Right lobe of liver (tissue), 4 donors: ENCODE data around the gene ADARB2.

Experiments
- CTCF ChIP-seq, 4 donors: fragments of 200-600 bp in 3 of 4; fragments of 450-650 bp in 1 of 4; IDR thresholded peaks; one replicate each; pipeline versions ENCODE4 v1.5.1 to v1.8.0; 2016 to 2022; ENCODE audit warnings: antibody characterized with exemption in 4 of 4, mild to moderate bottlenecking in 2 of 4
- POLR2A ChIP-seq: fragments of 450-650 bp; IDR thresholded peaks from one replicate; pipeline ENCODE4 v1.6.1; 2017; ENCODE audit warnings: antibody characterized with exemption, mild to moderate bottlenecking
- donor health status: DM: no; HTN: no; CAD: no.
- donor health status: DM: no; HTN: no; CAD: no.
- donor health status: DM: no; HTN: yes; CAD: no.

- TF ChIP-seq CTCF (IDR thresholded peaks at IDR 0.05) (no peak), POLR2A (no peak)
Observed at GRCh38 chr10:1369197-1369596, 368.1 kb downstream of the ADARB2 start.
